NCI-H446 (cell line): ENCODE data around the gene SMYD2.

ENCODE experiments used
- DNase-seq, 2 experiments: peaks; one replicate each; lab custom pipeline; 2025; lab: John Stamatoyannopoulos, UW

Gene SMYD2

DNA sequence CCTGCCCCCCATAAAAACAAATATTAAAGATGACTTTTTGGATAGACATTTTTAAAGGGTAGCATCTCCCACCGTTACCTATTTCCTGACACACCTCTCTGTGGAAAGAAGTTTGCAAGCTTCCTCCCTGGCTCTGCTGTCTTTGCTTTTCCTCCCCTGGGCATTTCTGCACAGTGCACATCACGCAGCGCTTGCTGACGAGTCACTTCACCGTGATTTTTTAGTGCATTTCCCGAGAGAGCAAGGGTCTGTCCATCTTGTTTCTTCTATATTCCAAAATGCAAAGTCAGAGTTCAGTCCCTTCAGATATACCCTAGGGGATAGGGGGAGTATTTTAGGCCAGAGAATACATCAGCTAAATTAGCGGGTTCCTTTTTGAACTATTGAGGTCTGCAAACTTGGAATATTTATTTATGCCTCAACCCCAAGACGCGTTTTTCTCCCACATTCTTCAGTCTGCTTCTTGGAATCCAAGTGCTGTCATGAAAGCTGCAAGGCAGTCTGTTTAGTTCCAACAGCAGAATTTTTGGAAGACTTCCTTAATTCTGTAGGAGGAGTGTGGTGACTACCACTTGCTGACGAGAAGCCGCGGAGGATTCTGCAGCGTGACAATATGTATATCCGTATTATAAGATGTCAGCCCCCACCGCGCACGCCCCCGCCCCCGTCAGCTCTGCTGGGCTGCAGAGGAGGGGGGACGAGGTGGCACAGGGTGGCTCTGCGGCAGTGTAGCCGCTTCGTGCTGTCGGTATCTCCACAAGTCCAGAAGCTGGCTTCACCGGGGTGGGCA lies 22.4 kb downstream of the SMYD2 start:
- no peak for DNase-seq

DNA sequence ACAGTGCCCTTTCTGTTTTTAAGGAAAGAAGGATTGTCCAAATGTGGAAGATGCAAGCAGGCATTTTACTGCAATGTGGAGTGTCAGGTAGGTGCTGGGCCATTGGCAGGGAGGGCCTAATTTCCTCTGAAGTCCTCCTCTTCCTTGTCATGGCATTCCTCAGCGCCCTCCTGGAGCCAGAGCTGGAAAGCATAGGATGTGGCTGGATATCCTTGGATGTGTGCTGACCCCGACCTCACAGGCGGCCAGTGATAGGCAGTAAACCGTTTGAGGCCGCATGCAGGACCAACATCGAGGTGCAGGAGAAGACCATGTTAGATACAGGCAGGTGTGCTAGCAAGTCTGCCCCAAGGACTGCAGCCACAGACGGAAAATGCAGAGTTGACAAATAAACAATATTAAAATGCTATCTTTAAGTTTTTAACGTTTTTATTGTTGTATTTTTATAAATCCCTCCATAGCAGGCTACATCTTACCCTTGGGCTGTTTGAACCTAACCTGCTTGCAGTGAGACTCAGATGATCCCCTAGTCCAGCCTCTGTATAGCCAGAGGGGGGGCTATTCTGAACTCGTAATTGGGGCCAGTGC lies 24.3 kb downstream of the SMYD2 start:
- DNase-seq = no peak

DNA sequence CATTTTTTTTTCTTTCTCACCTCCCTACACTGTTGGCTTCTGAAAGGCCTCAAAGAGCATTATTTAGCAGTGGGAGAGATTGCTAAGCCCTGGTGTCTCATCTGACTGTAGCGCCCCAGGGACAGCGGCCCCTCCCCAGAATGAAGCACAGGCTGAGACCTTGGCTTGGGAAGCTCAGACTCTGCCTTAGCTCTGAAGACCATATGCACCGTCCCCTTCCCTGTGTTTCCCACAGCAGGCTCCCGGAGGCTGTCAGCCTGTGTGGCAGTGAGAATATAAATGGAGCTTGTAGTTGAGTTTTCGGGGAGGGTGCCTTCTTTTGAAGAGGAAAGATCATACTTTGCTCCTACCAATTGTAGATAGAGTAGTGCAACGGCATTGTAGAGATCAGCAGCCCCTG lies 25.3 kb downstream of the SMYD2 start:
- no peak for DNase-seq

DNA sequence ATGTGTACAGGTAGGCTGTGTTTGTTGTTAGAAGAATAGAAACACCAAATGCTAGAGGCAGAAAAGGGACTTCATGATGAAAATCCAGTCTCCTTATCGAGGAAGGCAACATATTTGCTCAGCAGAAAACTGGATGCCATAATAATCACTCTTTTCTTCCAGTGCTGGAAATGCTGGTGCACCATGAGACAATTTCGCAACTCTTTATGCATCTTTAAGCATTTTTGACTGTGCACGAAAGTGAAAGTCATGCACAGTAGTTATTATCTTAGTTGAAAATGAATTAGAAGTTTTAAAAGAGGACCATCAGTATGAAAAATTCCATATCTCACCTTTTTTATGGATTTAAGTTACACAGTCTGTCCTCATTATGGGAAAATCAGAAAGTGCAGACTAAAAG lies 29.1 kb downstream of the SMYD2 start:
- no peak for DNase-seq

DNA sequence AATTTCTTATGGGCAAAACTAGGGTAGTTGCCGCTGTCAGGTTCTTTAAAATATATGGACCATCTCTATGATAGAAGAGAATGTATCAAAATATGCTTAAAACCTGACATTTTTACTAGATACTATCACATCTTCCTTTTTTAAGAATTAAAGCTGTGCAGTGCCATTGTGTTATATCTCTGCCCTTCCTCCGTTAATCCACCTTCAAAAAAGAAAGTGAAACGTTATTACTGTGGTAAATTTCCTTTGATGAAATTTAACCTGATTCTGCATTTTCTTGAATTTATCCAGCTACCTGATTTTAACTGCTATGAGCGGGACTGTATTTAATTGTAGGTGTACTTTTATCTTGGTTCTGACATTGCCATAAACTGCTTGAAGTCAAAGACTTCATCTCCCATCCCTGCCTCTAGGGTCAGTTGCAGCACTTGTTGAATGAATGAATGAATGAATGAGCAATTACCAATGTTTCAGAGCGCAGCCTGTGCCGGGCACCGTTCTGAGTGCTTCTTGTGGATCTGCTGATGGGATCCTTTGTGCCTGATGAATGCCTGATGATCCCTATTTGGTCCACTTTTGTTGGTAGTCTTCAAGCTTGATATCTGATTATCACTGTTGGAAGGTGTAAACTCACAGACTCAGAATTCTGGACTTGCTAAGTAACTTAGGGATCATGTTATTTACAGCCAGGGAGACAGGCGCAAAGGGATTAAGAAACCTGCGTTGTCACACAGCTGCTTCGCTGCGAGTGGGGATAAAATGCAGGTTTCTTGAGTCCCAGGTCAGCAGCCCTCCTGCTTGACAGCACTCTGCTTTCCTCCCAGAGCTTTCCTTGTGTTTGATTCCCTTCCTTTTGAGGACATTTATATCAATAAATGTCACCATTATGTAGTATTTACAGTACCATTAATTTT lies 30.1 kb downstream of the SMYD2 start:
- DNase-seq = no peak

DNA sequence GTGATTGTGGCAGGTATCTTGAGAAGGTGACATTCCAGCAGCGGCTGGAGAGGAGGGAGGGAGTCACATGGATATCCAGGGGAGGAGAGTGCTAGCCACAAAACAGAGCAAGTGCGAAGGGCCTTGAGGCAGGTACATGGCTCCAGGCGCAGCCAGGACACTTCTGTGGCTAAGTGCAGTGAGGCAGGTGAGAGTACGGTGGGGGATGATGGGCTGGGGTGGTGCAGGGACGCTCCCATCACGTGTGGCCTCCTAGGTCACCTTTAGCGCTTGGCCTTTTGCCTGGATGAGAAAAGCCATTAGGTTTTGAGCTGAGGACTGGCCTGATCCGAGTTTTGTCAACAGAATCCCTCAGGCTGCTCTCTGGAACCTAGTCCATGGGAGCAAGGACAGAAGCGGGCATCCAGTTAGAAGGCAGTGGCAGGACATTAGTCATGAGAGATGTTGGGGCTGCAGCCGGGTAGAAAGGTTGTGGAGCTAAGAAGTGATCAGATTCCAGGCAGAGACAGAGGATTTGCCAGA lies 31.6 kb downstream of the SMYD2 start:
- DNase-seq = no peak

DNA sequence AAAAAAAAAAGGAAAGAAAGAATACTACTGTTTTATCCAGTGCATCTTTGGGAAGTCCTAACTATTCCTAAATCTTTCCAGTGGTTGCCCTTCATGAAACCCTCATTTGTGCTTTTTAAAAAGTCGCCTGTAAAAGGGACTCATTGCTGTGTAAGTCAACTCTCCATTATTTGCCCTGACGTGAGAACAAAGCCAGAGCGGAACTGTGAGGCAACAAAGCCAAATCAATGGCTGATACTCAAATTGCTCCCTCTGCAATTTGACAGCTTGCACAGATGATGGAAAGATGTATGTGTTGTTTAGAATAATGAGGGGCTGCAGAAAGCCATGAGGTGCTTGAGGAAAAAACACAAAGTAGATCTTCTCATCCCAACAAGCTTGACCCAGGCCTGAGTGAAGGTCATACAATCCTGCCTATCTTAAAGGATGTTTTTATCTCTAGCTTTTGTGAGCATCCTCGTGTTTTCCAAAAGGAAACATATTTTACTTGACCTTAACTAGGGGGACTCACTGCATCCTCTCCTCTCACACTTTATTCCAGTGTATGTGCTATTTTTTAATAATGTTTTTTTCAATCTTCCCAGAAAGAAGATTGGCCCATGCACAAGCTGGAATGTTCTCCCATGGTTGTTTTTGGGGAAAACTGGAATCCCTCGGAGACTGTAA lies 33.4 kb downstream of the SMYD2 start:
- DNase-seq = no peak

DNA sequence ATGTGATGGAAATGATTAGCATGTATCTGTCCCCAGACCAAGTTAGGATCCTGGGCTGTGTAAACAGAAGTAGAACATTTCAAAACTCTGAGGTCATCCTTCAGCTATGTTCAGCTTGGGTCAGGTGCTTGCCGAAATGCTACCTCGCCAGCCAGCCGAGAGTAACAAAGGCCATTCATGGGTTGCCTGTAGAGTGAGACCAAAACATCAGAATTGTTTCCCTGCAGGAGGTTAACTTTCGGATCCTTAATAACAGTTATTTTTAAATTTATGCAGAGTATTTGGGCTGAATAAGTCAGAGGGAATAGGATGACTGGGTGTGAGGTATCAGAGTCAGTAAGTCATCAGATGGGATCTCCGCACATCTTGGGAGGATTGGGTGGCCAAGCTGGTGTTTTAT lies 35.6 kb downstream of the SMYD2 start:
- DNase-seq = no peak

DNA sequence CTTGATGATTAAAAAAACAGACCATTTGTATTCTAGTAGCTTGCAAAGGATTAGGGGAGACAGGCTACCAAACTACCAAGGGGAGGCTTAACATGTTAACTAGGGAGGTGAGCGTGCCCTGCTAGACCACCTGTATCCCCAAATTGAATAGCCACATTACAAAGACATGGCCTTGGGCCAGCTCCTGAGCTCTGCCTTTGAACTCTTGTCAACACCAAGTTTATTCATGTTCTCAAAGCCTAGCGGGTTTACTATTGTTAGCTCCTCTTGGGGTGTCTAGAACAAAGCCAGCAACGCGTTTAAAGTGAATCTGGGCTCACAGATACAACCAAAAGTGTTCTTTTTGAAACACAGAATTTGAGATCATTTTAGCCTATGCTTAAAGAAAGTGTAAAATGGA lies 36.3 kb downstream of the SMYD2 start:
- DNase-seq = no peak

DNA sequence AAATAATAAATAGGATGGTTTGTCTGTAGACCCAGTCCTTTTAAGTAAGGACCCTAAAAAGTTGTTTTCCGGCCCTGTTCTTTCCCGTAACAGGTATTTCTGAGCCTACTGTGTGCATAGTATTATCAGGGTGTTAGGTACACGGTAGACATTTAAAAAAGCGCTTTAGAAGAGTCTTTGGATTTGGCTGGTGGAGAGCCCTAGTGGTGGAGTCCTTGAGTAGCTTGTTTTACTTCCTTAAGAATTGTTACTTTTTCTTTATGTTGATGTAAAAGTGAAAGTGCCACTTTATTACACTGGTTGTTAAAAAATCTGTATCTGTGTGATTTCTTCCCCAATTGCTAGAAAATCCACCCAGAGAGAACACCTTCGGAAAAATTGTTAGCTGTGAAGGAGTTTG lies 36.8 kb downstream of the SMYD2 start:
- no peak for DNase-seq

DNA sequence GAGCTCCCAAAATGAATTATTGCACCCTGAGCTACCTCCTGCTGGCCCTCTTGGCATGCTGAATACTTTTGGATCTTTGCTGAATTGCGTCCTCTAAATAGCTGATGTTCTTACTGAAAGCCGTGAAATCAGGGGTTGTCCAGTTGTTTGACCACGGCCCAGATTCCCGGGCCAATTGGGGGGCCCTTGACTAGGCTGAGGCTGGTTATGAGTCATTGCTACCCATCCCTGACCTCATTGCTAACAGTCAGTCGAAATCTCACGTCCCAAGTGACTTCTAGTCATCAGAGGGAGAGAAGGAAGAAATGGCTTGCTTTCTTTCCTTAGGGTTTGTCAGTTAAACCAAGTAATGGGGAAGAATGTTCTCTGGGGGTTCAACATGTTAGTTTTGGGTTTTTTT lies 37.4 kb downstream of the SMYD2 start:
- DNase-seq = no peak

DNA sequence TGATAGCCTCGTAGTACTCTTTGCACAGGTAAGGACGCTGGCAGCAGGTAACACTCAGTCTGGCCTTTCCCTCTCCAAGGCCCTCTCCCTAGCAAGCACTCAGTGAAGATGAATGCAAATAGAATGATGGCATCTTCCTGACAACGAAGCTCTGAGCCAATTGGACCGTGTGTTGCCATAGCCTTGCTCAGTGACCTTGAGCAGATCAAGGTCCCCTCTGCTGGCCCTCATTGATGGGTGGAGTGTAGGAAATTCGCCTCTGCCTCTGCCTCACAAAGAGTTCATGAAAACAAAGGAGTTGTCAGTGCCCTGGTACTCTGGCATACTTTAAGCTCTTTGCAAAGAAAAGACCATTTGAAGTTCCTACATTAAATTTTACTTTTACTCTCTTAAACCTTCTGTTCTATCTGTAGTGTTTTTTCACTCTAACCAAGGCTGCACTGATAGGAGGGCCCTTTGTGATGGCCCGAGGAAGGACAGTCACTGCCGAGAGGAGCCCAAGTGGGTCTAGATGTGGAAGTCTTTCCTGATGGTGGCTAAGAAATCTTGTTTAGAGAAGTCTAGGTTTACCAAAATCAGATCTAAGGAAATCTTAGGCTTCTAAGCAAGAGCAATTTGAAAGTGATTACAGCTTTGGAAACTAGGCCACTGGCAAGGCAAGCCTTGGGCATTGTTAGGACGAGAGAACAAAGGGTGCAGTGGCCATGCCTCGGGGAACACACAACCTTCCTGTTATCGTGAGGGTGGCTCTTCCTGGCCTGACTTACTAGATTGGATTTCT lies 38.2 kb downstream of the SMYD2 start:
- DNase-seq = no peak

DNA sequence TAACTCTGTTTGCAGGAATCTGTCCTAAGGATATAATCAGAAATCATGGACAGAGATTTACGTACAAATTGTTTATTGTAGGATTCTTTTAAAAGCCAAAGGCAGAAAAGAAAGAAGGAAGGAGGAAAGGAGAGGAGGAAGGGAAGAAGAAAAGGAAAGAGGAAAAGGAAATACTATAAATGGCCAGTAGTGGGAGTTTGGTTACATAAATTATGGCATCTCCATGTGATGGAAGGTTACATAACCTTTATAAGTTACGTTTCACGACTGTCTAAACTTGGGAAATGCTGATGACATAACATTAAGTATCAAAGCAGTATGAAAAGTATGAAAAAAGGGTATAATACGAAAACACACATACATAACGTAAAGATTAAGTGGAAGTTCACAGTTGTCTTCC lies 39.0 kb downstream of the SMYD2 start:
- DNase-seq = no peak

DNA sequence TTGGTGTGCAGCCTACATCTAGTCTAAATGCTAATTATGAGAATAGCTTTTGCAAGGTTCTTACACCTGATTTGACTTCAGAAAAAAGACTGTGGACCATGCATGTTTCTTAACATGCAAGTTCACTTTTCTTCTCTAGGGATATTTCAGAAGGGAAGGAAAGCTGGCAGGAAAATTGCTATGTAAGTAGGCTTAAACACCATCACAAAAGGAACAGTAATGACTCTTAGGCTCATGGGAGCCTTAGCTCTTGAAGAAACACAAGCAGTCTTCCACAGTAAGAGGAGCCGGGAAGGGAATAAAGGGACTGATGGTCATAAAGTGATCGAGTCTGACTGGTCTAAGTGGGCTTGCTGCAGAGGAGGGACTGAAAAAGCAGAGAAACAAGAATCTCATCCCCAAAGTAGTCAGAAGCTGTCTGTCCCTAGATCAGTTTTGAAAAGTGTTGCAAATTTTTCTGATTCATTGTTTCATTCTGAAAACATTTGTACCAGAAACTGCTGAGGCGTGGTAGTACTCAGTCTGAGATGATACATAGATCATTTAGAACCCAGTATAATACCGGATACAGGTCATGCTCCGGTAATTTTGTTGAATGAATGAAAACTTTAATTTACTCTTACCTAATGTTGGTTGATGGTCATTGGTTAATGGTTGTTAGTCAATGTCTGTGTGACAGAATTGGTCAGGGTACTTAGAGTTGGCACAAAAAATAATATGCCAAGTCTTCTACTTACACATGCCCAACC lies 40.9 kb downstream of the SMYD2 start:
- no peak for DNase-seq

DNA sequence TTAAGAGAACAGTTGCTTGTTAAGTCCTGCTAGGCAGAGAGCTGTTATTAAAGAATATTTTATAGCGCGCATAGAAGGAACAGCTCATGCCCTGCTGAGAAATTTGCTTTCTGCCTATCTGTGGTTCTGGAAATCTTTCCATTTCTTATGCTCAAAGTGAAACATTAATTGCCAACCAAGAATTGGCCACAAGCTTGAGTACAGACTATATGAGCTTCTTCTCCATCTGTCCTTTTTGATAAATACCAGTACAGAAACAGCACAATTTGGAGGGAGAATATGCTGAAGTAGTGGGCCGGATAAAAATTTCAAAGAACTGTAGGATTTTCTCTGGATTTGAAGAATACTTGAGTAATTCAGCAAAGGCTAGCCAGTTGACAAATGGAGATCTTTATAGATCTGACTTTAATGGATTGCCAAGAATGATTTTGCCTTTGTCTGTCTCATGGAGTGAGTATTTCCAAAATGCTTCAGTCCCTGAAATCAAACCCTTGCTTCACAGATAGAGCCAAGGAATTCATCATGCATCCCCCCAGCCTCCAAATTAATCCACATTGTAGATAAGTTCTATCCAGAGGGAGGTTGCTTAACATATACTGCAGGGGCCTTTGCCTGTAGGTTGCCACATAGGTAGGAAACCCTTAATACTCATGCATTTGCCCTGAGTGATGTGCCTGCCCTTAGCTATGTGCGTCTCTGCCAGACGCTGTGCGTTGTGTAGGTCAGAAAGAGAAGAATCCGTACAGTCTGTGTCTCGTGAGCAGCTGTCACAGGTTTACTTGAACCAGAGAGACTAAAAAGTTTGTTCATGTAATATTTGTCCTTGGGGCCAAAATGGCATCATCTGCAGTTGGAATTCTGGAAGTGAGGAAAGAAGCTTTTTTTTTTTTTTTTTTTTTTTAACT lies 44.2 kb downstream of the SMYD2 start:
- DNase-seq = no peak

DNA sequence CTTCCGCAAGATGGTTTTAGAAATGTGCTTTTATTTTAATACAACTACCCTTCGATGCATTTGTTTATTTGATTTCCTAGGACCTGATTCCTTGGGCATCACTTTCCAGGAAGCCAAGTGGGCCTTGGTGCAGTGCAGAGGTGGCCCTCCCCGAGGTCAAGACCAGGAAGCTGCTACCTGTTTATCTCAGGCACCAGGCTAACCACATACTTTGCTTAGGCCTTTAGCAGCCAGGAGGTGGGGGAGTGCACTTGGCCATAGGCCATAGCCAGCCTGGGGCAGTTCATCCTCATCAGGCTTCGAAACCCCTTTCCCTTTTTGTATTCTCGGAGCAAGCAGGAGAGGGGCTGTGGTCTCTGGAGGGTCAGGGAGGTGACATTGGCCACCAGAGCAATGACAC lies 45.4 kb downstream of the SMYD2 start:
- DNase-seq = no peak

DNA sequence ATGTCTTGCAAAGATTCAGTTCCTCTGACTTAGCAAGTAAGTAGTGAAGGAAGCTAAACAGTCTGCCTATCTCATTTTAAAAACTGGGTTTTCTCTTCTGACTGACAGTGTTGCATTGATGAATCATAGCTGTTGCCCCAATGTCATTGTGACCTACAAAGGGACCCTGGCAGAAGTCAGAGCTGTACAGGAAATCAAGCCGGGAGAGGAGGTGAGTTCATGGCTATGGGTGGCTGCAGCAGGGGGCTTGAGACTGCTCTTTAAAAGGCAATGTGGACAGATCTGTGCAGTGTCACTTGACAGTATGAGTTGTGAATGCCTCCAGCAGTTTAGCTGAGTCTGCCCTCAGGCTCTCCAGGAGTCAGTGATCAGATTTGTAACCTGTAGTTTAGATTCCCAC lies 46.6 kb downstream of the SMYD2 start:
- no peak for DNase-seq

DNA sequence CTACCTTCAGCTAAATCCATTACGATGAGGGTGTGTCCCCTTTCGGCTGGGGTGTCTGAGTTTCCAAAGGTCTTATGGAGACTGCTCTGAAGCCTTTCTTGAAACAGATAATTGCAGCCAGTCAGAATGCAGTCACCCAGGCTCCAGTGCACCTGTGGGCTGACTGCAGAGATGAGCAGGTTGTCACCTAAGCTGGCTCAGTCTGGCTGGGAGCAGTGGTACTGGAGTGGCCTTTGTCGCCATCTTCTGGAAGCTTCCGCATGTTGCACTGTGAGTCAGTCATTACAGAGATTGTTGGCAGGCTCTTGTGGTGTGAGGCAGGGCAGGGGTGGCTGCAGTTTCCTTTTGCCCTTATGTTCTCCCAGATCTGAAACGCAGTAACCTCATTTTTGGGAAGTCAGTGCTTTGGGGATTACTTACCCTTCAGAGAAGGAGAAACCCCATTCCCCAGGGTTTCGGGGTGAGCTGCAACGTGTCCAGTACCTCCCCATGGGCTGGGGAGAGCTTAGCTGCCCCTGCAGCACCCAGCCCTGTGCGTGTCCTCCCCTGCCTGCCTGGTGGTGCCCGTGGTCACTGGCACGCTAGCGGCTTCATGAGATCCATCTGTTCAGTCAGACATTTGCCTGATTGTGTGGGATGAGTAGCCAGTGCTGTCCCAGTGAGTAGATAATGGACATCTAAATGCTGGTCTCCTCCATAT lies 48.0 kb downstream of the SMYD2 start:
- peak; percentile 70 to 84 for DNase-seq
